Panc1 (cell line): Measurements from ENCODE around the gene ISCA1. TPM values are rescaled to one million over a fixed set of nuclear protein-coding genes. Genes with fewer than 3 reads are reported as not detected.

Source experiments
- ATAC-seq: fragments of 200-7000 bp; cut with Tn5 transposase; 2 replicates; pipeline ENCODE4 v1.9.1; 2020; ENCODE audit warnings: mild to moderate bottlenecking, moderate library complexity
- BruUV-seq: library from RNA; stranded (reverse); fragments of 400-500 nt; replicated peaks from 2 replicates; lab custom pipeline; 2021; lab: Mats Ljungman, UMichigan
- CTCF ChIA-PET: fragments of 300-600 bp; sonication (Branson Sonifier 250); formaldehyde crosslinking; loops from one replicate; lab custom pipeline; 2022; ENCODE audit warnings: antibody characterized with exemption; lab: Charles Lee
- POLR2A ChIA-PET: fragments of 300-600 bp; sonication (Branson Sonifier 250); formaldehyde crosslinking; loops from one replicate; lab custom pipeline; 2022; ENCODE audit warnings: antibody characterized with exemption; lab: Charles Lee
- DNase-seq: peaks from one replicate; pipeline ENCODE4 v3.0.0-alpha.2; 2010; ENCODE audit warnings: low read depth, low spot score
- H3K27ac ChIP-seq: 2 replicates; pipeline ENCODE4 v1.5.1; 2011; ENCODE audit warnings: mild to moderate bottlenecking, low read length, inconsistent platforms
- H3K27me3 ChIP-seq: fragments of 200-500 bp; sonication (Bioruptor generic); 2 replicates; pipeline ENCODE4 v1.6.0; 2014; ENCODE audit warnings: low read length, inconsistent platforms; ENCODE audit not compliant: control insufficient read depth, insufficient read depth
- H3K36me3 ChIP-seq: fragments of 200-500 bp; sonication (Bioruptor generic); 2 replicates; pipeline ENCODE4 v1.5.1; 2014; ENCODE audit warnings: inconsistent platforms, mild to moderate bottlenecking, low read length, moderate library complexity; ENCODE audit not compliant: control insufficient read depth, insufficient read depth
- H3K4me1 ChIP-seq: 2 replicates; pipeline ENCODE4 v1.5.1; 2011; ENCODE audit warnings: inconsistent platforms, mild to moderate bottlenecking, low read length, moderate library complexity; ENCODE audit not compliant: control insufficient read depth, insufficient read depth
- H3K4me3 ChIP-seq, 2 experiments: 2 replicates each; pipeline ENCODE4 v1.5.1; 2011 to 2012; ENCODE audit warnings: low read depth in 2 of 2, low read length in 2 of 2, mild to moderate bottlenecking in 2 of 2, inconsistent platforms in 1 of 2, moderate library complexity in 1 of 2
- H3K9me3 ChIP-seq: fragments of 200-500 bp; sonication (Bioruptor generic); 2 replicates; pipeline ENCODE4 v1.5.1; 2014; ENCODE audit warnings: low read depth, mild to moderate bottlenecking, inconsistent platforms, low read length, moderate library complexity; ENCODE audit not compliant: control insufficient read depth, insufficient read depth
- CTCF ChIP-seq: fragments of 450-650 bp; IDR thresholded peaks from 2 replicates; pipeline ENCODE4 v1.5.1; 2017; ENCODE audit warnings: mild to moderate bottlenecking
- POLR2AphosphoS5 ChIP-seq: IDR thresholded peaks from 2 replicates; pipeline ENCODE4 v1.6.1; 2012; ENCODE audit warnings: mild to moderate bottlenecking, low read depth, low read length, moderate library complexity
- REST ChIP-seq, 2 experiments: IDR thresholded peaks; 2 replicates each; pipeline ENCODE4 v1.6.1; 2011 to 2012; ENCODE audit warnings: low read depth in 2 of 2, control low read depth in 1 of 2, low read length in 1 of 2, mild to moderate bottlenecking in 1 of 2, moderate library complexity in 1 of 2; ENCODE audit not compliant: insufficient read depth in 1 of 2
- SIN3A ChIP-seq: IDR thresholded peaks from 2 replicates; pipeline ENCODE4 v1.6.1; 2012; ENCODE audit warnings: low read depth, mild to moderate bottlenecking, low read length, moderate library complexity, borderline replicate concordance; ENCODE audit not compliant: insufficient read depth
- TCF7L2 ChIP-seq: IDR thresholded peaks from 2 replicates; pipeline ENCODE4 v1.6.1; 2011; ENCODE audit warnings: mild to moderate bottlenecking, low read depth, low read length, inconsistent platforms
- in situ Hi-C: cut with HindIII; loops from 2 replicates; pipeline ENCODE4 v1.10.0; 2016; ENCODE audit warnings: low sequenced_read_pairs, low pct_unique_long_range_greater_than_20kb
- intact Hi-C: fragments of 100-400 bp; cut with micrococcal nuclease; formaldehyde crosslinking; loops from one replicate; pipeline ENCODE4 v1.10.0; 2022; ENCODE audit not compliant: unreplicated experiment
- total RNA-seq: library from RNA; stranded (reverse); gene quantifications from one replicate; pipeline ENCODE4 v1.2.1, GENCODE V29; 2021; ENCODE audit not compliant: unreplicated experiment

ISCA1 gene
- total RNA-seq, 1 experiment from 2014 or later, result 19.9 TPM

GRCh38 chr9:86326536-86326935 lies 44.2 kb upstream of the ISCA1 start:
- TF ChIP-seq REST (IDR thresholded peaks at IDR 0.05; ENCODE audit: insufficient read depth in 1 of 2, low read depth in 2 of 2, low read length in 1 of 2) (no peak), POLR2AphosphoS5 (no peak), TCF7L2 (no peak), CTCF (no peak), SIN3A (no peak)
- no peak for ATAC-seq
- no peaks in the 10 kb centered on the region for H3K27me3 ChIP-seq
- no peaks in the 10 kb centered on the region for H3K9me3 ChIP-seq
- H3K4me1 ChIP-seq, result no peaks in the 10 kb centered on the region
- intact Hi-C loops, result no loop called here
- no peak for DNase-seq
- no TSS peak for BruUV-seq
- H3K4me3 ChIP-seq, result no peak overlapping the region
- ChIA-PET POLR2A (no interaction called here), CTCF (no interaction called here)
- in situ Hi-C loops, result no loop called here
- peaks cover 16% of the 10 kb centered on the region for H3K36me3 ChIP-seq
- no peak overlapping the region for H3K27ac ChIP-seq

GRCh38 chr9:86324901-86325300 lies 42.6 kb upstream of the ISCA1 start:
- DNase-seq (no peak), ATAC-seq (no peak)
- no peaks in the 10 kb centered on the region for H3K4me1 ChIP-seq
- no peak overlapping the region for H3K4me3 ChIP-seq
- no peak overlapping the region for H3K27ac ChIP-seq
- in situ Hi-C loops, result no loop called here
- no peaks in the 10 kb centered on the region for H3K27me3 ChIP-seq
- ChIA-PET POLR2A (no interaction called here), CTCF (no interaction called here)
- TF ChIP-seq SIN3A (no peak), REST (IDR thresholded peaks at IDR 0.05; ENCODE audit: insufficient read depth in 1 of 2, low read depth in 2 of 2, low read length in 1 of 2) (no peak), TCF7L2 (no peak), POLR2AphosphoS5 (no peak), CTCF (no peak)
- peaks cover 18% of the 10 kb centered on the region for H3K36me3 ChIP-seq
- no TSS peak for BruUV-seq
- H3K9me3 ChIP-seq, result no peaks in the 10 kb centered on the region
- intact Hi-C loops, result no loop called here
